Upper lobe of left lung (tissue), 6 donors: ENCODE measurements around the gene ZNF556. TPM values are rescaled to one million over a fixed set of nuclear protein-coding genes. Genes with fewer than 3 reads are reported as not detected.

Experiments
- ATAC-seq, 2 donors: fragments of 200-7000 bp; cut with Tn5 transposase; one replicate each; pipeline ENCODE4 v1.9.1; 2022; ENCODE audit warnings: mild to moderate bottlenecking in 2 of 2, moderate library complexity in 2 of 2; ENCODE audit not compliant: low FRiP score in 2 of 2
- DNase-seq, 2 donors: peaks; one replicate each; pipeline ENCODE4 v3.0.0-alpha.2; 2019 to 2020
- H3K27ac ChIP-seq, 4 donors: fragments of 200-600 bp; sonication (generic); one replicate each; pipeline ENCODE4 v1.5.1; 2016 to 2019
- H3K27me3 ChIP-seq, 4 donors: fragments of 200-600 bp; sonication (generic); one replicate each; pipeline ENCODE4 v1.5.1; 2017 to 2019
- H3K36me3 ChIP-seq, 4 donors: fragments of 200-600 bp; sonication (generic); one replicate each; pipeline ENCODE4 v1.5.1; 2016 to 2019
- H3K4me1 ChIP-seq, 4 donors: fragments of 200-600 bp; sonication (generic); one replicate each; pipeline ENCODE4 v1.5.1; 2018 to 2019
- H3K4me3 ChIP-seq, 4 donors: fragments of 200-600 bp; sonication (generic); one replicate each; pipeline ENCODE4 v1.5.1; 2017 to 2019; ENCODE audit warnings: mild to moderate bottlenecking in 2 of 4, moderate library complexity in 1 of 4
- H3K9me3 ChIP-seq, 4 donors: fragments of 200-600 bp; sonication (generic); one replicate each; pipeline ENCODE4 v1.5.1; 2018 to 2019
- CTCF ChIP-seq, 6 experiments: fragments of 450-650 bp in 4 of 6; fragments of 200-600 bp in 2 of 6; sonication (generic) in 2 of 6; IDR thresholded peaks; one replicate each; pipeline ENCODE4 v1.5.1; 2016 to 2019; ENCODE audit warnings: antibody characterized with exemption in 6 of 6
- EP300 ChIP-seq, 4 donors: sonication (generic); formaldehyde crosslinking; IDR thresholded peaks; one replicate each; pipeline ENCODE4 v1.5.1; 2017; ENCODE audit warnings: antibody characterized with exemption in 4 of 4, control low read depth in 2 of 4
- POLR2A ChIP-seq, 4 donors: fragments of 450-650 bp; IDR thresholded peaks; one replicate each; pipeline ENCODE4 v1.5.1; 2016 to 2017; ENCODE audit warnings: antibody characterized with exemption in 4 of 4, mild to moderate bottlenecking in 2 of 4
- POLR2AphosphoS5 ChIP-seq, 2 donors: sonication (generic); formaldehyde crosslinking; IDR thresholded peaks; one replicate each; pipeline ENCODE4 v1.5.1; 2017; ENCODE audit warnings: antibody characterized with exemption in 2 of 2
- WGBS, 2 donors: methylation state at CpG; one replicate each; pipeline ENCODE4 v1.1.5; 2017 to 2018; 5-methylcytosine and 5-hydroxymethylcytosine counted together
- total RNA-seq, 6 donors: library from RNA; depleted of rRNA in 4 of 6; stranded (reverse); fragments of >200 nt in 4 of 6; gene quantifications; one replicate each; pipeline versions ENCODE4 v1.1.0 to v1.2.1, GENCODE V29; 2016 to 2021
- donor health status: DM: no; HTN: no; CAD: no; lungs with moderate emphysema.
- donor health status: DM: no; HTN: yes; CAD: no; lungs with severe emphysema.

The ZNF556 gene
- total RNA-seq, 6 donors from 2014 or later: not detected

DNA sequence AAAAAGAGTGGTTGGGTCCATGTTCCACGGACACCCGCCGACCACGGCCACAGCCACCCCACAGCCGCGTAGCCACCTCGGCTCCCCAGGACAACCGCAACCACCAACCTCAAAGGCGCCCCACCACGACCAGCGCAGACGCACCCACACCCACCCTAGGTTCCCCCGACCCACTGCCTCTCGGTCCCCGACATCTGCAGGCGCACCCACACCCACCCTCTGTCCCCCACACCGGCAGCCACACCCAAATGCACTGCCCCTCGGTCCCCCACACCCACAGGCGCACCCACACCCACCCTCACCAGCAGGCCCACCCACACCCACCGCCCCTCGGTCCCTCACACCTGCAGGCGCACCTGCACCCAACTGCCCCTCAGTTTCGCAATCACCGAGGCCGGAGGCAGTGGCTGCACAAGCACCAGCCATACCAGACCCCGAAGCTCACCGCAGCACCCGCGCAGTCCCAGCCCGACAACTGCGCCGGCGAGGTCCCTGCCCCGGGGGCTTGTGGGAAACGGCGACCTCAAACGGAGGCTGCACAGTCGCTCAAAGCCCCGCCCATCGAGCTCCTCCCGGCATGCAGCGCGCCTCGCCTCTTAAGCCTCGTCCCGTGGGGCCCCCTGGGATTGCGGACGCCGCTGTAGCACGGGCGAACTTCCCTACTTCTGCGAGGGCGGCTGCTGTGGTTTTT, 59.4 kb downstream of the ZNF556 start:
- Histone ChIP-seq H3K36me3 (peaks cover 0 to 9% (median 0%) of the 10 kb centered on the region in 4 donors), H3K4me3 (no peak overlapping the region), H3K9me3 (peaks cover 0 to 9% (median 1%) of the 10 kb centered on the region in 4 donors), H3K27me3 (no peaks in the 10 kb centered on the region), H3K27ac (no peak overlapping the region), H3K4me1 (peaks cover 0 to 13% (median 5%) of the 10 kb centered on the region in 4 donors)
- TF ChIP-seq EP300 (IDR thresholded peaks at IDR 0.05) (no peak), POLR2AphosphoS5 (IDR thresholded peaks at IDR 0.05) (no peak)
- 93 to 94% methylated on average over 26 to 41 of the region's 53 CpGs for WGBS, 2 donors
- DNase-seq (peak in 1 of 2 donors; percentile 68), ATAC-seq (no peak)

DNA sequence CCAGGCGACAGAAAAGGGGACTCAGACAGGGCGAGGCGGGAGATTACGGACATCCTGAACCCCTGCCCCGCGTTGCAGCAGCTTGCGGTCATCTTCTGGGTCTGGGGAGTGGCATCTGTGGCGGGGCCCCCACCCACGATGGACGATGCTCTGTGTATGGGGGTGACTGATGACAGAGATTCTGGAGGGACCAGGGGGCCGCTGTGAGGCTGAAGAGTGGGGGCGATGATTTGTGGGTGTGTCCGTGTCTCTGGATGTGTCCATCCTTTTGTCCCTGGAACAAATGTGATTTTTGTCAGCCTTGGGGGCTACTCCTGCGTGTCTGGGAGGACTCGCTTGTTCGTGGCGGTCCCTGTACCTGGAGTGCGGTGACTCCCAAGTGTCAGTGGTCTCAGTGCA, 59.9 kb downstream of the ZNF556 start:
- Histone ChIP-seq H3K4me3 (no peak overlapping the region), H3K4me1 (peaks cover 0 to 13% (median 5%) of the 10 kb centered on the region in 4 donors), H3K27me3 (no peaks in the 10 kb centered on the region), H3K36me3 (peaks cover 0 to 9% (median 0%) of the 10 kb centered on the region in 4 donors), H3K9me3 (peaks cover 0 to 15% (median 3%) of the 10 kb centered on the region in 4 donors), H3K27ac (no peak overlapping the region)
- DNase-seq: peak in 1 of 2 donors; percentile 41
- WGBS, 2 donors: 97 to 99% methylated on average over 18 of the region's 18 CpGs
- ATAC-seq: no peak
- TF ChIP-seq CTCF (IDR thresholded peaks at IDR 0.05) (no peak), EP300 (IDR thresholded peaks at IDR 0.05) (no peak), POLR2A (IDR thresholded peaks at IDR 0.05) (no peak), POLR2AphosphoS5 (IDR thresholded peaks at IDR 0.05) (no peak)

Other genes starting within 250 kb of the ZNF556 start
- 1 to 10 TPM; 3.5 to 7.7 (median 7.1) TPM for gene GNG7, start 164.6 kb upstream of the ZNF556 start, total RNA-seq
- 1 to 10 TPM in 1 of 6 donors, under 1 TPM in 2, not detected in 3; 0.15 to 1.3 (median 0.81) TPM for gene DIRAS1, start 146.0 kb upstream of the ZNF556 start, total RNA-seq
- 10 to 100 TPM; 12.6 to 48.2 (median 30.6) TPM for gene SLC39A3, start 127.3 kb upstream of the ZNF556 start, total RNA-seq
- gene SGTA, start 84.1 kb upstream of the ZNF556 start, total RNA-seq: 10 to 100 TPM; 34.3 to 56.4 (median 46.1) TPM
- gene THOP1, start 81.8 kb upstream of the ZNF556 start, total RNA-seq: 10 to 100 TPM; 28.7 to 62.3 (median 43.1) TPM
- gene ZNF554, start 47.5 kb upstream of the ZNF556 start, total RNA-seq: 10 to 100 TPM in 1 of 6 donors, 1 to 10 TPM in 5; 3.2 to 11.5 (median 6.7) TPM
- 1 to 10 TPM; 3.3 to 7.5 (median 5.8) TPM for gene ZNF555, start 25.9 kb upstream of the ZNF556 start, total RNA-seq
- gene ZNF57, start 33.6 kb downstream of the ZNF556 start, total RNA-seq: 1 to 10 TPM; 5.2 to 9.8 (median 6.1) TPM
- gene ZNF77, start 77.6 kb downstream of the ZNF556 start, total RNA-seq: 1 to 10 TPM; 3.1 to 7.3 (median 4.6) TPM
- gene TLE6, start 110.2 kb downstream of the ZNF556 start, total RNA-seq: 10 to 100 TPM in 2 of 6 donors, 1 to 10 TPM in 4; 4.1 to 49.2 (median 5.4) TPM
- 100 to 1,000 TPM in 1 of 6 donors, 10 to 100 TPM in 5; 35.0 to 115 (median 56.0) TPM for gene TLE2, start 161.9 kb downstream of the ZNF556 start, total RNA-seq
- gene TLE5, start 195.2 kb downstream of the ZNF556 start, total RNA-seq: 100 to 1,000 TPM; 324 to 781 (median 471) TPM
- 100 to 1,000 TPM in 1 of 6 donors, 10 to 100 TPM in 5; 60.0 to 103 (median 75.9) TPM for gene GNA11, start 227.0 kb downstream of the ZNF556 start, total RNA-seq